Measurements from ENCODE around the gene NBAS. TPM values are rescaled to one million over a fixed set of nuclear protein-coding genes. Genes with fewer than 3 reads are reported as not detected.
"Not testable (repeated sequence)": the region's sequence is repeated elsewhere in the genome, so short reads cannot be mapped to it uniquely, and the experiment has no call there.

NBAS gene
- total and polyA plus RNA-seq, 2 donors (not counting 3 experiments of a cell fraction or from before 2014, with no cell fraction given), result 29.4 to 43.0 TPM

GRCh38 chr2:15210542-15210941 lies 350.6 kb downstream of the NBAS start:
- POLR2A ChIA-PET; H2AFZ ChIP-seq (ENCODE audit: low read depth, low read length); H3K9me1 ChIP-seq (replicated peaks; ENCODE audit: control insufficient read depth, extremely low read depth, insufficient read depth, low read length); H4K20me1 ChIP-seq (replicated peaks; ENCODE audit: control insufficient read depth, extremely low read depth, insufficient read depth, low read length); H3K79me2 ChIP-seq (ENCODE audit: control insufficient read depth, insufficient read depth, low read length); H3K27me3 ChIP-seq (ENCODE audit: control insufficient read depth in 2 of 2, insufficient read depth in 2 of 2, low read length in 2 of 2); H3K9me3 ChIP-seq (replicated peaks; ENCODE audit: control insufficient read depth, insufficient read depth, low read length); BruUV-seq (replicated peaks); H3K36me3 ChIP-seq (ENCODE audit: control insufficient read depth in 2 of 2, extremely low read depth in 1 of 2, insufficient read depth in 2 of 2, low read length in 2 of 2); CTCF ChIA-PET; H3K4me2 ChIP-seq (ENCODE audit: insufficient read depth, low read length); intact Hi-C loops (cut with micrococcal nuclease); DNase-seq (ENCODE audit: low read depth, low spot score); H3K9ac ChIP-seq (replicated peaks; ENCODE audit: extremely low read depth, insufficient read depth, low read length); dilution Hi-C loops (cut with MboI; ENCODE audit: extremely low pct_ligation_motif_present, low sequenced_read_pairs); H3K4me1 ChIP-seq (ENCODE audit: control insufficient read depth, extremely low read depth, insufficient read depth, low read length); H3K4me3 ChIP-seq (replicated peaks in 1 of 3; ENCODE audit: insufficient read depth in 1 of 3, low read depth in 1 of 3, low read length in 3 of 3); FAIRE-seq; H3K27ac ChIP-seq (ENCODE audit: insufficient read depth, low read depth, low read length): not testable (repeated sequence)

DNA sequence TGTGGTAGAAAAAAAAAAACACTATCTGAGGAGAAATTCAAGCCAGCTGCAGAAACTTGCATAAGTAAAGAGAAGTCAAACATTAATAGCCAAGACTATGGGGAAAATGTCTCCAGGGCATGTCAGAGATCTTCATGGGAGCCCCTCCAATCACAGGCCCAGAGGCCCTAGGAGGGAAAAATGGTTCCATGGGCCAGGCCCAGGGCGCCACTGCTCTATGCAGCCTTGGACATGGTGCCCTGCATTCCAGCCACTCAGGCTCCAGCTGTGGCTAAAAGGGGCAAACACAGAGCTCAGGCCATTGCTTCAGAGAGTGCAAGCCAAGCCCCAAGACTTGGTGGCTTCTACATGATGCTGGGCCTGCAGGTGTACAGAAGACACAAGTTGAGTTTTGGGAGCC lies 354.7 kb downstream of the NBAS start:
- FAIRE-seq (no peak), DNase-seq (ENCODE audit: low read depth, low spot score) (no peak)
- Histone ChIP-seq H3K4me2 (ENCODE audit: insufficient read depth, low read length) (no peak overlapping the region), H3K36me3 (ENCODE audit: control insufficient read depth in 2 of 2, extremely low read depth in 1 of 2, insufficient read depth in 2 of 2, low read length in 2 of 2) (no peaks in the 10 kb centered on the region), H2AFZ (ENCODE audit: low read depth, low read length) (no peak overlapping the region), H3K27ac (ENCODE audit: insufficient read depth, low read depth, low read length) (no peak overlapping the region), H3K9me3 (replicated peaks; ENCODE audit: control insufficient read depth, insufficient read depth, low read length) (no peaks in the 10 kb centered on the region), H4K20me1 (replicated peaks; ENCODE audit: control insufficient read depth, extremely low read depth, insufficient read depth, low read length) (no peaks in the 10 kb centered on the region), H3K9ac (replicated peaks; ENCODE audit: extremely low read depth, insufficient read depth, low read length) (no peak overlapping the region), H3K4me3 (replicated peaks in 1 of 3; ENCODE audit: insufficient read depth in 1 of 3, low read depth in 1 of 3, low read length in 3 of 3) (no peak overlapping the region), H3K27me3 (ENCODE audit: control insufficient read depth in 2 of 2, insufficient read depth in 2 of 2, low read length in 2 of 2) (no peaks in the 10 kb centered on the region), H3K79me2 (ENCODE audit: control insufficient read depth, insufficient read depth, low read length) (no peaks in the 10 kb centered on the region), H3K4me1 (ENCODE audit: control insufficient read depth, extremely low read depth, insufficient read depth, low read length) (no peaks in the 10 kb centered on the region), H3K9me1 (replicated peaks; ENCODE audit: control insufficient read depth, extremely low read depth, insufficient read depth, low read length) (no peaks in the 10 kb centered on the region)
- intact Hi-C loops (cut with micrococcal nuclease) (no loop called here), dilution Hi-C loops (cut with MboI; ENCODE audit: extremely low pct_ligation_motif_present, low sequenced_read_pairs) (no loop called here)
- BruUV-seq (replicated peaks), result no TSS peak
- TF ChIP-seq POLR2A (IDR thresholded peaks at IDR 0.05; ENCODE audit: low read depth, low read length), result no peak
- no peak for TF ChIP-seq JUN (IDR thresholded peaks at IDR 0.05; ENCODE audit: borderline replicate concordance, insufficient read depth, insufficient read length, low read depth)
- TF ChIP-seq, protein P1, sequence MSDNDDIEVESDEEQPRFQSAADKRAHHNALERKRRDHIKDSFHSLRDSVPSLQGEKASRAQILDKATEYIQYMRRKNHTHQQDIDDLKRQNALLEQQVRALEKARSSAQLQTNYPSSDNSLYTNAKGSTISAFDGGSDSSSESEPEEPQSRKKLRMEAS (IDR thresholded peaks at IDR 0.05; ENCODE audit: insufficient read depth, insufficient read length), result no peak
- POLR2A ChIA-PET, result no interaction called here
- CTCF ChIA-PET, result no interaction called here

All from endothelial cell of umbilical vein (primary cell).